Peyer's patch (tissue), 4 donors: ENCODE data around the gene GPC5.

Experiments used
- CTCF ChIP-seq, 6 experiments: fragments of 450-650 bp in 4 of 6; fragments of 200-600 bp in 2 of 6; sonication (generic) in 1 of 6; IDR thresholded peaks; one replicate each; pipeline ENCODE4 v1.5.1; 2017 to 2019; ENCODE audit warnings: antibody characterized with exemption in 6 of 6, mild to moderate bottlenecking in 3 of 6, moderate library complexity in 1 of 6
- POLR2A ChIP-seq, 2 donors: fragments of 450-650 bp; IDR thresholded peaks; one replicate each; pipeline ENCODE4 v1.5.1; 2017; ENCODE audit warnings: antibody characterized with exemption in 2 of 2, mild to moderate bottlenecking in 2 of 2, moderate library complexity in 2 of 2

GRCh38 chr13:92313382-92313781 is 915.0 kb downstream of the GPC5 start:
- TF ChIP-seq CTCF (IDR thresholded peaks at IDR 0.05) (no peak), POLR2A (IDR thresholded peaks at IDR 0.05) (no peak)
